OCI-LY3 (cell line): ENCODE measurements around the gene ACSBG1.

Source experiments
- EZH2phosphoT487 ChIP-seq: fragments of 200-600 bp; shearing (Covaris generic); IDR thresholded peaks from 2 replicates; pipeline ENCODE4 v1.6.1; 2018; ENCODE audit warnings: antibody characterized with exemption, mixed run types, low read depth
- TF ChIP-seq, protein P1 (sequence below): fragments of 200-600, 300-600 bp; sonication (generic); IDR thresholded peaks from 2 replicates; pipeline ENCODE4 v1.5.1; 2014; ENCODE audit warnings: antibody characterized with exemption, low read length, low read depth

DNA sequence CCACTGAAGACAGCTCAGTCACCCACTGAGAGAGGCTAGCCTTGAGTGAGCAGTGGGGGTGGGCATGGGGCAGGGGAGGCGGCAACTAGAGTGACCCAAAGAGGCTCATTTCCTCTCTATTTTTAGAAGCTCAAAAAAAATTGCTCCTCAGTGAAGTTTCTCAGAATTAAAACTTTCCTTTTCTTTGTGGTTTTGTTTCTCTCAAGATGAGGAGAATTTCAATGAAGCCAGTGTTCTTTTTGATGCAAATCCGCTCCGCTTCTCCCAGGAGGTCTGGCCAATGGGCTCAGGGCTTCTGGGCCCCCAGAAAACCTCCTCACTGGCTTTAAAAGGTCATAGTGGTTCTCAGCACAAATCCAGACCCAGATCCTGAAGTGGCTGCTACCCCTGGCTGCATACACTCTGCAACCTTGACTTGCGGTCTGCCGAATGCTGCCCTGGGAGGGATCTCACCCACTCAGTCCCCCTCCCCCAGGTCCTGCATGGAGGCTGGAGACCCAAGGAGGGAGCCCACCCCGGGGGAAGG lies at the start of gene ACSBG1:
- TF ChIP-seq, protein P1, sequence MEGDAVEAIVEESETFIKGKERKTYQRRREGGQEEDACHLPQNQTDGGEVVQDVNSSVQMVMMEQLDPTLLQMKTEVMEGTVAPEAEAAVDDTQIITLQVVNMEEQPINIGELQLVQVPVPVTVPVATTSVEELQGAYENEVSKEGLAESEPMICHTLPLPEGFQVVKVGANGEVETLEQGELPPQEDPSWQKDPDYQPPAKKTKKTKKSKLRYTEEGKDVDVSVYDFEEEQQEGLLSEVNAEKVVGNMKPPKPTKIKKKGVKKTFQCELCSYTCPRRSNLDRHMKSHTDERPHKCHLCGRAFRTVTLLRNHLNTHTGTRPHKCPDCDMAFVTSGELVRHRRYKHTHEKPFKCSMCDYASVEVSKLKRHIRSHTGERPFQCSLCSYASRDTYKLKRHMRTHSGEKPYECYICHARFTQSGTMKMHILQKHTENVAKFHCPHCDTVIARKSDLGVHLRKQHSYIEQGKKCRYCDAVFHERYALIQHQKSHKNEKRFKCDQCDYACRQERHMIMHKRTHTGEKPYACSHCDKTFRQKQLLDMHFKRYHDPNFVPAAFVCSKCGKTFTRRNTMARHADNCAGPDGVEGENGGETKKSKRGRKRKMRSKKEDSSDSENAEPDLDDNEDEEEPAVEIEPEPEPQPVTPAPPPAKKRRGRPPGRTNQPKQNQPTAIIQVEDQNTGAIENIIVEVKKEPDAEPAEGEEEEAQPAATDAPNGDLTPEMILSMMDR = no peak
- no peak for TF ChIP-seq EZH2phosphoT487
